Measurements from ENCODE around the gene DGKD.
"Not testable (repeated sequence)": the region's sequence is repeated elsewhere in the genome, so short reads cannot be mapped to it uniquely, and the experiment has no call there.

Gene DGKD

DNA sequence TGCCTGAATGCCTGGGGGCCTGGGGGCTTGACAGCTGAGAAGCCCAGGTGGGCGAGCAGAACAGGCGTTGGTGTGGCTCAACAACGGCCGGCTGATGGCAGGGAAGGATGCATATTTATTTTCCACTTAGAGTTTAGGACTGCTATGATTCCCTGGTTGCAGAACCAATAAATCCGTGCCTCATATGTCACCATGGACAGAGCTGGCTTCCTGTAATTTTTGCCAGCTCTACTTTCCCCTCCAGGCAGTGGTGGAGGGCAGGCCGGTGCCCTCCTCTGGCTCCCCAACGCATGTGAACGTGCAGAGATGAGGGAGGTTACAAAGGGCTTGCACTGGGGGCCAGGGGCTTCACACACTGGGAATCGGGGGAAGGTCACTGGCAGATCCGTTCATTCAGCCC is 28.5 kb upstream of the DGKD start:
- H3K27me3 ChIP-seq (ENCODE audit: control insufficient read depth, insufficient read depth, low read length) = peaks cover 42% of the 10 kb centered on the region

DNA sequence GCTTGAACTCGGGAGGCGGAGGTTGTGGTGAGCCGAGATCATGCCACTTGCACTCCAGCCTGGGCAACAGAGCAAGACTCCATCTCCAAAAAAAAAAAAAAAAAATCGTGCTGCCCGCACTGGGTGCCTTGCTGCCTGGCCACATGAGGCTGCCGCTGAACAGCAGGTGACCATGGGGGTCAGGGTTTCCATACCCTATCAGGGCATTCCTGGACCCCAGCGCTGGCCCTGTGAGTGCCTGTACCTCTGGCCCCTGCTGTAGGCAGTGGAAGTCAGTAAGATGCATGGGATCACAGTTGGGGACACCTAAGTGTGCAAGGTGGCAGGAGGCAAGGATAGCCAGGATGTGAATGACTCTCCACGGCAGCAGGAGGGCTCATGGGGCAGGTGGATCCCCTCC is 27.8 kb upstream of the DGKD start:
- Histone ChIP-seq H3K27me3 (ENCODE audit: control insufficient read depth, insufficient read depth, low read length) (peaks cover 49% of the 10 kb centered on the region), H3K4me1 (ENCODE audit: control insufficient read depth, low read depth, low read length) (peaks cover 16% of the 10 kb centered on the region), H3K9ac (ENCODE audit: low read length) (no peak overlapping the region), H3K4me3 (ENCODE audit: low read length) (no peak overlapping the region), H3K36me3 (ENCODE audit: control insufficient read depth, low read depth, low read length) (no peaks in the 10 kb centered on the region), H3K9me3 (ENCODE audit: control insufficient read depth, low read depth, low read length) (no peaks in the 10 kb centered on the region), H3K27ac (ENCODE audit: low read length) (no peak overlapping the region)

More for the DNA sequence above, 28.5 kb upstream of the DGKD start:
- Histone ChIP-seq H3K4me3 (ENCODE audit: low read length) (no peak overlapping the region), H3K27ac (ENCODE audit: low read length) (no peak overlapping the region), H3K9me3 (ENCODE audit: control insufficient read depth, low read depth, low read length) (no peaks in the 10 kb centered on the region), H3K36me3 (ENCODE audit: control insufficient read depth, low read depth, low read length) (no peaks in the 10 kb centered on the region), H3K4me1 (ENCODE audit: control insufficient read depth, low read depth, low read length) (peaks cover 16% of the 10 kb centered on the region), H3K9ac (ENCODE audit: low read length) (no peak overlapping the region)

DNA sequence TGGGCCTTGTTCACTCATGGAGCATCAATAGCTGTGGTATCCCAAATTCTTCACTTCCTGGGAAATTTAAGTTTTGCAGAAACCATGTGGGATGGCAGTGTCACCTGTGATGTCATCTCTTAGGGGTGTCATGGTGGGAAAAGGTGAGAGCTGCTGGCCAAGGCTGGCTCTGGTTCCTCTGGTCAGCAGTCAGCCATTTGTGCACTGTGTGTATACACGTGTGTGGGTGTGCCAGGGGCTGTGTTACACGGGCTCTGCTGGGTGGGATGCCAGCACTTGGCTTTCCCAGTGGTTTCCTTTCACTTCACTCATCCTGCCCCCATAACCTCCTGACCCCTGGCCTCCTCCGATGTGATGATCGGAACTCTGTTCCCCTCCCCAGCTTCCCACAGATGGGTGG is 25.4 kb upstream of the DGKD start:
- Histone ChIP-seq H3K9ac (ENCODE audit: low read length) (no peak overlapping the region), H3K27ac (ENCODE audit: low read length) (no peak overlapping the region), H3K36me3 (ENCODE audit: control insufficient read depth, low read depth, low read length) (no peaks in the 10 kb centered on the region), H3K27me3 (ENCODE audit: control insufficient read depth, insufficient read depth, low read length) (peaks cover 73% of the 10 kb centered on the region), H3K4me3 (ENCODE audit: low read length) (no peak overlapping the region), H3K9me3 (ENCODE audit: control insufficient read depth, low read depth, low read length) (no peaks in the 10 kb centered on the region), H3K4me1 (ENCODE audit: control insufficient read depth, low read depth, low read length) (peaks cover 16% of the 10 kb centered on the region)

DNA sequence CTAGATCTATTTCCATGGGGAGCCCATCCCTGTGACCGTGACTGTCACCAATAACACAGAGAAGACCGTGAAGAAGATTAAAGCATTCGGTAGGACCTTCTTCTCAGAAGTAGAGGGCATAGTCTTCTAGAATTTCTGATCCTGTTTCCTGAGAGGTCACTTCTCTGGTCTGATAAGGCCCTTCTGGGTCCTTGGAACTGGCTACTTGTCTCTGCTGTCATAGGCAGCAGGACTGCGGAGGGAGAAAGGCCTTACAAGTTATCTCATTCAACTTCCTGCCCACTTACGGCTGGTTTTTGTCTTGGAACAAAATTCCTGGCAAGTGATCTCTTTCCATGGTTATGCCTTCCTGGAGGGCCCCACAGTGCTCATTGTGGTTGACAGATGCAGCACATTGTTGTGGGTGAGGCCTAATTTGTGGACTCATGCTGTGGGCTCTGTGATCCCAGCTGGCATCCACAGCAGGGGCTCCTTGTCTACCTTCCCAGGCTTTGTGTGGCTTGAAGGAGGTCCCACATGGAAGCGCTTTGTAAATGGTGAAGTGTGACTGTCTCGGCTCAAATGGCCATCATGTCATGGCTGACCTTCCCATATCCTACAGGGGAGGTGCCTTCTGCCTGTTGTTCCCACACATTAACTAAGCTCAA is 24.7 kb upstream of the DGKD start:
- H3K9me3 ChIP-seq (ENCODE audit: control insufficient read depth, low read depth, low read length) = no peaks in the 10 kb centered on the region
- no peaks in the 10 kb centered on the region for H3K36me3 ChIP-seq (ENCODE audit: control insufficient read depth, low read depth, low read length)
- peaks cover 79% of the 10 kb centered on the region for H3K27me3 ChIP-seq (ENCODE audit: control insufficient read depth, insufficient read depth, low read length)
- H3K9ac ChIP-seq (ENCODE audit: low read length) = no peak overlapping the region
- H3K4me3 ChIP-seq (ENCODE audit: low read length) = no peak overlapping the region
- no peak overlapping the region for H3K27ac ChIP-seq (ENCODE audit: low read length)
- peaks cover 16% of the 10 kb centered on the region for H3K4me1 ChIP-seq (ENCODE audit: control insufficient read depth, low read depth, low read length)

DNA sequence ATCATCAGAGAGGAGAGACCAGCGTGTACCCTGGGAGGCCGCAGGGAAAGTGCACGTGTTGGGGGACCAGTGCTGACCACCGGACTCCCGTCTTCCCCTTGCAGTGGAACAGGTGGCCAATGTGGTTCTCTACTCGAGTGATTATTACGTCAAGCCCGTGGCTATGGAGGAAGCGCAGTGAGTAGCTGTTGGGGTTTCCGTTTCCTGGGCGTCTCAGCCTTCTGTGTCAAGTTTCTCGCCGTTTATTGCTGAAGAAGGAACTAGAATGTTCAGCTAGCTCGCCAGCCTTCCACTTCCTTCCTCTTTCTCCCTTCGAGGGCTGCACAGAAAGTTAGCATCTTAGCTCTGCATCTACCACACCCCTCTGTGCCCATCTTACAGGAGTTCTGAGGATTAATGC is 22.8 kb upstream of the DGKD start:
- H3K9ac ChIP-seq (ENCODE audit: low read length) = no peak overlapping the region
- no peaks in the 10 kb centered on the region for H3K9me3 ChIP-seq (ENCODE audit: control insufficient read depth, low read depth, low read length)
- H3K4me1 ChIP-seq (ENCODE audit: control insufficient read depth, low read depth, low read length) = peaks cover 16% of the 10 kb centered on the region
- H3K27ac ChIP-seq (ENCODE audit: low read length) = no peak overlapping the region
- no peak overlapping the region for H3K4me3 ChIP-seq (ENCODE audit: low read length)
- H3K36me3 ChIP-seq (ENCODE audit: control insufficient read depth, low read depth, low read length) = no peaks in the 10 kb centered on the region
- peaks cover 83% of the 10 kb centered on the region for H3K27me3 ChIP-seq (ENCODE audit: control insufficient read depth, insufficient read depth, low read length)

DNA sequence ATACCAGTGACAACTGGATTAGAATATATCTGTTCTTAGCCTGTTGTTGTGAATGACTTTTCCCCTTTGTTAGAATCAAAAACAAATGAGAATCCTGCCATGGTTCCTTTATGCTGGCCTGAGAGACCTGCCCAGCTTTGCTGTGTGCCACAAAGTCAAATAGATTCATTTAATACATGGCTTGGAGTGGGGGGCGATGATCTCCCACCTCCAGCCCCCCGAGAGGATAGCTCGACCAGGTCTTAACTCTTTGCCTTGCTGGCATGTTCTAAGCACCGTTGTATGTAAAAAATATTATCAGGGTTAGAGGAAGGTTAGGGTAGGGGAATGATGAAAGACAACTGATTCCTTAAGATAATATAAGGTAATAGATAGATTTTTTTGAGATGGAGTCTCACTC is 22.2 kb upstream of the DGKD start:
- Histone ChIP-seq H3K4me3 (ENCODE audit: low read length) (no peak overlapping the region), H3K9ac (ENCODE audit: low read length) (no peak overlapping the region), H3K36me3 (ENCODE audit: control insufficient read depth, low read depth, low read length) (no peaks in the 10 kb centered on the region), H3K27me3 (ENCODE audit: control insufficient read depth, insufficient read depth, low read length) (peaks cover 77% of the 10 kb centered on the region), H3K4me1 (ENCODE audit: control insufficient read depth, low read depth, low read length) (peaks cover 16% of the 10 kb centered on the region), H3K27ac (ENCODE audit: low read length) (no peak overlapping the region), H3K9me3 (ENCODE audit: control insufficient read depth, low read depth, low read length) (no peaks in the 10 kb centered on the region)

DNA sequence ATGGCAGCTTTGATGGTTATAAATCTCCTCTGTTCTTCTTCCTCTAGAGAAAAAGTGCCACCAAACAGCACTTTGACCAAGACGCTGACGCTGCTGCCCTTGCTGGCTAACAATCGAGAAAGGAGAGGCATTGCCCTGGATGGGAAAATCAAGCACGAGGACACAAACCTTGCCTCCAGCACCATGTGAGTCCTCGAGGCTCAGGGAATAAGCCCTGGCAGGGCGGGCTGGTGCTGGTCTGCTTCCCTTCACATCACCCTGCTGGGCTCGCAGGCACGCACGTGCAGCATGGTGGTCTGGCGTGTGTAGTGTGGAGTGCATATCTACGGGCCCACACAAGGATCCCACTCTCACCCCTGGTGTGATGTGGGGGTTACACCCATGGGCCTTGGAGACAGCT is 19.4 kb upstream of the DGKD start:
- Histone ChIP-seq H3K9ac (ENCODE audit: low read length) (no peak overlapping the region), H3K27ac (ENCODE audit: low read length) (no peak overlapping the region), H3K4me3 (ENCODE audit: low read length) (no peak overlapping the region), H3K9me3 (ENCODE audit: control insufficient read depth, low read depth, low read length) (no peaks in the 10 kb centered on the region), H3K4me1 (ENCODE audit: control insufficient read depth, low read depth, low read length) (peaks cover 2% of the 10 kb centered on the region), H3K36me3 (ENCODE audit: control insufficient read depth, low read depth, low read length) (no peaks in the 10 kb centered on the region), H3K27me3 (ENCODE audit: control insufficient read depth, insufficient read depth, low read length) (peaks cover 51% of the 10 kb centered on the region)

DNA sequence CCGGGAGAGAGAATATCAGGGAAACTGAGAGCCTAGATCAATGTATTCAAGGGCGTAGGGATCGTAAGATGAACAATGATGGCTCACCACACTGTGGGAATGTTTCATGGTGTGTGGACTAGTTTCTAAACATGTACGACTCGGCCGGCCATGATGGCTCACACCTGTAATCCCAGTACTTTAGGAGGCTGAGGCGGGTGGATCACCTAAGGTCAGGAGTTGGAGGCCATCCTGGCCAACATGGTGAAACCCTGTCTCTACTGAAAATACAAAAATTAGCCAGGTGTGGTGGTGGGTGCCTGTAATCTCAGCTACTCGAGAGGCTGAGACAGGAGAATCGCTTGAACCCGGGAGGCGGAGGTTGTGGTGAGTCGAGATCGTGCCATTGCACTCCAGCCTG is 18.2 kb upstream of the DGKD start:
- not testable (repeated sequence) for H3K9ac ChIP-seq (ENCODE audit: low read length); H3K9me3 ChIP-seq (ENCODE audit: control insufficient read depth, low read depth, low read length); H3K4me3 ChIP-seq (ENCODE audit: low read length); H3K4me1 ChIP-seq (ENCODE audit: control insufficient read depth, low read depth, low read length); H3K36me3 ChIP-seq (ENCODE audit: control insufficient read depth, low read depth, low read length); H3K27ac ChIP-seq (ENCODE audit: low read length)
- peaks cover 40% of the 10 kb centered on the region for H3K27me3 ChIP-seq (ENCODE audit: control insufficient read depth, insufficient read depth, low read length)

DNA sequence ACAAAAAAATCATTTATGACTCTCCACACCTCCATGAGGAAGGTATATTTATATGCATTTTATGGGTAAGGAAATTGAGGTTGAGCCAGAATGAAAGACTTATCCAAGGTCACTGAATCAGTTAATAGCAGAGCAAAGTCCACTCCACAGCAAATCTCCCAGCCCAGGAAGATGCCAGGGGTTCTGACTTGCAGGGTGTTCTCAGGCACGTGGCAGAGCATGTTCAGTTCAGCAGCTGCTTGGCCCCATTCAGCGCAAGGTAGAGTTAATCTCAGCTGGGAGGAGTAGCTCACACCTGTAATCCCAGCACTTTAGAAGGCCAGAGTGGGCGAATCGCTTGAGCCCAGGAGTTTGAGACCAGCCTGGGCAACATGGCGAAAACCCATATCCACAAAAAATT is 17.8 kb upstream of the DGKD start:
- no peak overlapping the region for H3K27ac ChIP-seq (ENCODE audit: low read length)
- H3K4me3 ChIP-seq (ENCODE audit: low read length) = no peak overlapping the region
- H3K9ac ChIP-seq (ENCODE audit: low read length) = no peak overlapping the region
- no peaks in the 10 kb centered on the region for H3K4me1 ChIP-seq (ENCODE audit: control insufficient read depth, low read depth, low read length)
- H3K36me3 ChIP-seq (ENCODE audit: control insufficient read depth, low read depth, low read length) = no peaks in the 10 kb centered on the region
- H3K27me3 ChIP-seq (ENCODE audit: control insufficient read depth, insufficient read depth, low read length) = peaks cover 35% of the 10 kb centered on the region
- no peaks in the 10 kb centered on the region for H3K9me3 ChIP-seq (ENCODE audit: control insufficient read depth, low read depth, low read length)

DNA sequence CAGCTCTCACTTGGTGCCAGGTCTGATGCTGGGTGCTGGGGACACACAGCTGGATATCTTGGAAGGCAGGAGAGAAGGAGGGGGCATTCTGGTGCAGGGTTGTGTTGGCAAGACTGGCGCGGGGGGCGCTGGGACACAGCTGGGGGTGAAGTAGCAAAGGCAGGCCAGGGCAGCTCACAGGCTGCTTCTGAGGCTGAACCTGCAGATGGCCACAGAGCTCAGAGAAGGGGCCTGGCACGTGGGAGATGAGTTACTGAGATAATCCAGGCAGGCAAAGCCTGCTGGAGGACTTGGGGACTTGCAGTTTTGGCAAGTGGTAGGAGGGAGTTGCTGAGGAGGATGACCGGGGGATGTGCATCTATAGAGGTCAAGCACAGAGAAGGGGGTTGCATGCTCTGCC is 16.2 kb upstream of the DGKD start:
- Histone ChIP-seq H3K27ac (ENCODE audit: low read length) (no peak overlapping the region), H3K36me3 (ENCODE audit: control insufficient read depth, low read depth, low read length) (no peaks in the 10 kb centered on the region), H3K27me3 (ENCODE audit: control insufficient read depth, insufficient read depth, low read length) (peaks cover 20% of the 10 kb centered on the region), H3K4me1 (ENCODE audit: control insufficient read depth, low read depth, low read length) (no peaks in the 10 kb centered on the region), H3K9me3 (ENCODE audit: control insufficient read depth, low read depth, low read length) (no peaks in the 10 kb centered on the region), H3K4me3 (ENCODE audit: low read length) (no peak overlapping the region), H3K9ac (ENCODE audit: low read length) (no peak overlapping the region)

DNA sequence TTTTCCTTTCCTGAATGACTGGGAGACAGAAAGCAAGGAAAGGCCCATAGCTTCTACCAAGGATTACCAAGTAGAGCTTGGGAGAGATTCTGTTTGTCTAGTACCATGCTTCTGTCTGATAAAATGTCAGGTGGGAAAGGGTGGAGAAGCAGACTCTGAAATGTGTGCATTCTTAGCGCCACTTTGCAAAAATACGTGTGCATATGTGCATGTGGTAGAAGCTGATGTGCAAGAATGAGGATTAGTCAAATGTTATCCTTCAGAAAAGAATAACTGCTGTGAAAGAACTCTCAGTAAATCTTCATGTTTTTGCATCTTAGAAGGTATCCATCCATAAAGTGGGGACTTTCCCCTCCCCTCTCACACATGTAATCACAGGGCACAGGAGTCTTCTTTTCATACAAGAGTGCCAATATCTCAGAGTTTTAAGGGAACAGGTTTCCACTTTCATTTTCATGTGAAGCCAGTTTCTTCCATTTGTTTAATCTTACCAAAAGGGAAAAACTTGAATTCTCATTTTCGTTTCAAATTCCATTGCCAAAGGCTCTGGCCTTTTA is 15.4 kb upstream of the DGKD start:
- no peak overlapping the region for H3K27ac ChIP-seq (ENCODE audit: low read length)
- no peaks in the 10 kb centered on the region for H3K9me3 ChIP-seq (ENCODE audit: control insufficient read depth, low read depth, low read length)
- no peak overlapping the region for H3K9ac ChIP-seq (ENCODE audit: low read length)

DNA sequence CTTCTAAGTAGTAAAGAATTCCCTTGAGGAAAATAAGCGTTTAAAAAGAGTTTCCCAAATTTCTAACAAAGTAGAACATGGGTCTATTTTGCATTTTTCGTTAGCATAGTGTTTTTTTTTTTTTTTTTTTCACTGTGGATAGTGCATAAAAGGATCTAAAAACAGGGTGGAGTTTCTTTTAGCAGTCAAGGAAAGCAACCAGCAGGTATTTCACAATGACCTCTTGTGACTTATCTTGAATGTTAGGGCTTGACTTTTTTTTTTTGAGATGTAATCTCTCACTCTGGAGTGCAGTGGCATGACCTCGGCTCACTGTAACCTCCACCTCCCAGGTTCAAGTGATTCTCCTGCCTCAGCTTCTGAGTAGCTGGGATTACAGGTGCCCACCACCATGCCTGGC is 14.9 kb upstream of the DGKD start:
- H3K27me3 ChIP-seq (ENCODE audit: control insufficient read depth, insufficient read depth, low read length) = peaks cover 7% of the 10 kb centered on the region
- no peak overlapping the region for H3K27ac ChIP-seq (ENCODE audit: low read length)
- H3K36me3 ChIP-seq (ENCODE audit: control insufficient read depth, low read depth, low read length) = no peaks in the 10 kb centered on the region
- no peak overlapping the region for H3K4me3 ChIP-seq (ENCODE audit: low read length)
- H3K9me3 ChIP-seq (ENCODE audit: control insufficient read depth, low read depth, low read length) = no peaks in the 10 kb centered on the region
- no peaks in the 10 kb centered on the region for H3K4me1 ChIP-seq (ENCODE audit: control insufficient read depth, low read depth, low read length)
- H3K9ac ChIP-seq (ENCODE audit: low read length) = no peak overlapping the region

More for the DNA sequence above, 15.4 kb upstream of the DGKD start:
- H3K36me3 ChIP-seq (ENCODE audit: control insufficient read depth, low read depth, low read length) = no peaks in the 10 kb centered on the region
- no peaks in the 10 kb centered on the region for H3K4me1 ChIP-seq (ENCODE audit: control insufficient read depth, low read depth, low read length)
- no peak overlapping the region for H3K4me3 ChIP-seq (ENCODE audit: low read length)
- peaks cover 12% of the 10 kb centered on the region for H3K27me3 ChIP-seq (ENCODE audit: control insufficient read depth, insufficient read depth, low read length)
